Type B pancreatic cell (in vitro differentiated cells): ENCODE measurements around the gene RPS6KA4. TPM values are rescaled to one million over a fixed set of nuclear protein-coding genes. Genes with fewer than 3 reads are reported as not detected.

Source experiments
- DNase-seq: peaks from one replicate; pipeline ENCODE4 v3.0.0; 2021; ENCODE audit warnings: mixed read lengths; ENCODE audit not compliant: unreplicated experiment; ENCODE audit errors: extremely low spot score
- H3K27ac Mint-ChIP-seq: 2 replicates; pipeline ENCODE4 v1.8.0; 2021; ENCODE audit warnings: mild to moderate bottlenecking, mixed read lengths
- H3K27me3 Mint-ChIP-seq: 2 replicates; pipeline ENCODE4 v1.8.0; 2021; ENCODE audit warnings: mixed read lengths
- H3K36me3 Mint-ChIP-seq: 2 replicates; pipeline ENCODE4 v1.8.0; 2021; ENCODE audit warnings: mixed read lengths
- H3K4me1 Mint-ChIP-seq: one replicate; pipeline ENCODE4 v1.8.0; 2021; ENCODE audit warnings: mixed read lengths; ENCODE audit not compliant: unreplicated experiment
- H3K4me3 Mint-ChIP-seq: 2 replicates; pipeline ENCODE4 v1.8.0; 2021; ENCODE audit warnings: mild to moderate bottlenecking, mixed read lengths
- H3K9me3 Mint-ChIP-seq: 2 replicates; pipeline ENCODE4 v1.8.0; 2021; ENCODE audit warnings: mixed read lengths
- microRNA-seq: library from miRNA; unstranded; fragments of <30 nt; microRNA quantifications from one replicate; pipeline ENCODE4, GENCODE V29; 2020
- total RNA-seq: library from RNA; stranded (reverse); gene quantifications from 2 replicates; pipeline ENCODE4 v1.2.1, GENCODE V29; 2021; ENCODE audit warnings: low replicate concordance
- TF ChIP-seq, protein P1 (sequence below): fragments of 200-600 bp; sonication (generic); conservative IDR thresholded peaks from 2 replicates; pipeline ENCODE4 v1.5.0; 2021; ENCODE audit warnings: antibody characterized with exemption, mild to moderate bottlenecking

The RPS6KA4 gene
- total RNA-seq, 1 donor from 2014 or later, result 26.4 TPM

DNA sequence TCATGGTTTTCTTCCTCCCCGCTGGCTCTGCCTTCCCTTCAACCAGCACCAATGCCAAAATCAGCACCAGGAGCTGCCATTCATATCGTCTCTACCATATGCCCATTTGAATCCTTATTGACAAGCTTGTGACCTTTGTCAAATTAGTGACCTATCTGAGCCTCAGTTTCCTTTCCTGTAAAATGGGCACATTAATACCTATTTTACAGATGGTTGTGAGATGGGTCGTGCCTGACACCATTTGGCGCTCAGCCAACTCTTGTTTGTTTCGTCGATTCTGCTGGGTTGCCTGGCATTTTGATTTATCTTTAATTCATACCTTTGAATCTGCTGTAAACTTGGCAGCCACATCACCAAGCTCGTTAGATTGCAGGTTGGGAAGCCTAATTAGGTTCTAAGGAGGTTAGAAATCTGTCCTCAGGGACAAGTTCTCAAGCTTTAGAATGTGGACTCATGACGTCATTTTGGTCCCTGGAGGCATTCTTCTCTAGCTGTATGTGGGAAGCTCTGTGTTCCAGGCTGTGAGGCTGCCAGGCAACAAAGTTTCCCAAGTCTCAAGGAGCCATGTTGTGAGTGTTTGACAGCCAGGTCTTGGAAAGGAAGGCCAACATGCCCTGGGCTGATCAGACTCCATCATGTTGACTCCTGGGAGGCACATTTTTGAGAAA, 61.0 kb downstream of the RPS6KA4 start:
- Mint-ChIP-seq H3K36me3 (no peaks in the 10 kb centered on the region), H3K27me3 (peaks cover 8% of the 10 kb centered on the region)

More for the DNA sequence above, 61.0 kb downstream of the RPS6KA4 start:
- no peak for DNase-seq
- Mint-ChIP-seq H3K27ac (no peak overlapping the region), H3K4me1 (peaks cover 6% of the 10 kb centered on the region), H3K4me3 (no peak overlapping the region), H3K9me3 (peaks cover 4% of the 10 kb centered on the region)
- TF ChIP-seq, protein P1, sequence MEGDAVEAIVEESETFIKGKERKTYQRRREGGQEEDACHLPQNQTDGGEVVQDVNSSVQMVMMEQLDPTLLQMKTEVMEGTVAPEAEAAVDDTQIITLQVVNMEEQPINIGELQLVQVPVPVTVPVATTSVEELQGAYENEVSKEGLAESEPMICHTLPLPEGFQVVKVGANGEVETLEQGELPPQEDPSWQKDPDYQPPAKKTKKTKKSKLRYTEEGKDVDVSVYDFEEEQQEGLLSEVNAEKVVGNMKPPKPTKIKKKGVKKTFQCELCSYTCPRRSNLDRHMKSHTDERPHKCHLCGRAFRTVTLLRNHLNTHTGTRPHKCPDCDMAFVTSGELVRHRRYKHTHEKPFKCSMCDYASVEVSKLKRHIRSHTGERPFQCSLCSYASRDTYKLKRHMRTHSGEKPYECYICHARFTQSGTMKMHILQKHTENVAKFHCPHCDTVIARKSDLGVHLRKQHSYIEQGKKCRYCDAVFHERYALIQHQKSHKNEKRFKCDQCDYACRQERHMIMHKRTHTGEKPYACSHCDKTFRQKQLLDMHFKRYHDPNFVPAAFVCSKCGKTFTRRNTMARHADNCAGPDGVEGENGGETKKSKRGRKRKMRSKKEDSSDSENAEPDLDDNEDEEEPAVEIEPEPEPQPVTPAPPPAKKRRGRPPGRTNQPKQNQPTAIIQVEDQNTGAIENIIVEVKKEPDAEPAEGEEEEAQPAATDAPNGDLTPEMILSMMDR, result no peak

Small RNAs within 50 kb of the gene (microRNA-seq; reads per million reads assigned to microRNA genes)
- gene MIR1237, result 3.3 reads per million, percentile 8 among the genes with 10 or more reads in this experiment
- not detected for gene MIR7155

Other genes with a start within 250 kb of the RPS6KA4 start
- gene MACROD1, start 193.0 kb upstream of the RPS6KA4 start, total RNA-seq, result 21.1 and 22.3 TPM in 2 replicates
- 176 and 206 TPM in 2 replicates for gene STIP1, start 173.0 kb upstream of the RPS6KA4 start, total RNA-seq
- gene FERMT3, start 152.4 kb upstream of the RPS6KA4 start, total RNA-seq, result 3.5 and 6.9 TPM in 2 replicates
- 34.2 and 38.9 TPM in 2 replicates for gene TRPT1, start 133.0 kb upstream of the RPS6KA4 start, total RNA-seq
- 47.9 and 49.0 TPM in 2 replicates for gene NUDT22, start 132.9 kb upstream of the RPS6KA4 start, total RNA-seq
- 48.2 and 50.8 TPM in 2 replicates for gene DNAJC4, start 128.6 kb upstream of the RPS6KA4 start, total RNA-seq
- 66.3 and 71.8 TPM in 2 replicates for gene VEGFB, start 124.6 kb upstream of the RPS6KA4 start, total RNA-seq
- 52.8 and 69.6 TPM in 2 replicates for gene FKBP2, start 118.1 kb upstream of the RPS6KA4 start, total RNA-seq
- 187 and 274 TPM in 2 replicates for gene PPP1R14B, start 112.2 kb upstream of the RPS6KA4 start, total RNA-seq
- 40.7 and 56.2 TPM in 2 replicates for gene PLCB3, start 107.6 kb upstream of the RPS6KA4 start, total RNA-seq
- 39.3 and 48.7 TPM in 2 replicates for gene BAD, start 74.5 kb upstream of the RPS6KA4 start, total RNA-seq
- gene GPR137, start 73.3 kb upstream of the RPS6KA4 start, total RNA-seq, result 43.7 and 47.9 TPM in 2 replicates
- gene KCNK4, start 67.9 kb upstream of the RPS6KA4 start, total RNA-seq, result 0.19 TPM in 1 of 2 replicates, not detected in the other
- not detected in 2 replicates for gene CATSPERZ, start 58.8 kb upstream of the RPS6KA4 start, total RNA-seq
- 41.7 and 76.0 TPM in 2 replicates for gene ESRRA, start 53.6 kb upstream of the RPS6KA4 start, total RNA-seq
- gene TRMT112, start 41.6 kb upstream of the RPS6KA4 start, total RNA-seq, result 160 and 198 TPM in 2 replicates
- gene PRDX5, start 41.0 kb upstream of the RPS6KA4 start, total RNA-seq, result 166 and 227 TPM in 2 replicates
- 2.8 and 3.1 TPM in 2 replicates for gene CCDC88B, start 19.0 kb upstream of the RPS6KA4 start, total RNA-seq
- 0.59 and 0.65 TPM in 2 replicates for gene SLC22A11, start 196.8 kb downstream of the RPS6KA4 start, total RNA-seq
- not detected in 2 replicates for gene SLC22A12, start 232.1 kb downstream of the RPS6KA4 start, total RNA-seq